SJCRH30 (cell line): ENCODE results near the gene EFR3B. TPM values are rescaled to one million over a fixed set of nuclear protein-coding genes. Genes with fewer than 3 reads are reported as not detected.
A peak's percentile ranks its signal among the peaks of the same experiment; 100 is the strongest.
"Not testable (repeated sequence)": the region's sequence is repeated elsewhere in the genome, so short reads cannot be mapped to it uniquely, and the experiment has no call there.

Experiments
- DNase-seq, 2 experiments: peaks; one replicate each; pipeline ENCODE4 v3.0.0-alpha.2; 2015 to 2020
- H3K27ac ChIP-seq: fragments of 250-450 bp; sonication (Bioruptor Pico); 2 replicates; pipeline ENCODE4 v1.5.1; 2020; ENCODE audit warnings: mild to moderate bottlenecking, moderate library complexity
- H3K27me3 ChIP-seq: fragments of 250-450 bp; sonication (Bioruptor Pico); 2 replicates; pipeline ENCODE4 v1.5.1; 2020; ENCODE audit warnings: mild to moderate bottlenecking, moderate library complexity
- H3K36me3 ChIP-seq: fragments of 250-450 bp; sonication (Bioruptor Pico); 2 replicates; pipeline ENCODE4 v1.5.1; 2020; ENCODE audit warnings: mild to moderate bottlenecking, moderate library complexity
- H3K4me1 ChIP-seq: fragments of 250-450 bp; sonication (Bioruptor Pico); 2 replicates; pipeline ENCODE4 v1.5.1; 2020; ENCODE audit warnings: mild to moderate bottlenecking, moderate library complexity
- H3K4me3 ChIP-seq: fragments of 250-450 bp; sonication (Bioruptor Pico); 2 replicates; pipeline ENCODE4 v1.5.1; 2020; ENCODE audit warnings: mild to moderate bottlenecking, moderate library complexity
- H3K9me3 ChIP-seq: fragments of 250-450 bp; sonication (Bioruptor Pico); replicated peaks from 2 replicates; pipeline ENCODE4 v1.5.1; 2020; ENCODE audit warnings: mild to moderate bottlenecking, moderate library complexity
- total RNA-seq: library from RNA; depleted of rRNA; stranded (reverse); fragments of >200 nt; shearing (Covaris generic); gene quantifications from 2 replicates; pipeline ENCODE4 v1.2.3, GENCODE V29; 2014; rRNA removed

The EFR3B gene
- total RNA-seq: 4.0 and 4.2 TPM in 2 replicates

- H3K27me3 ChIP-seq: no peaks in the 10 kb centered on the region
- no peaks in the 10 kb centered on the region for H3K36me3 ChIP-seq
- DNase-seq: peak; percentile 98 to 99
- H3K27ac ChIP-seq: peak within 1 kb of the TSS; percentile 31
- peaks cover 4% of the 10 kb centered on the region for H3K4me1 ChIP-seq
- H3K4me3 ChIP-seq: peak within 1 kb of the TSS; percentile 82
- H3K9me3 ChIP-seq: no peaks in the 10 kb centered on the region
These were observed at the start of gene EFR3B for GRCh38 chr2:25041928-25042320. TSS of gene EFR3B (plus strand) at chr2:25042076. CDS start at chr2:25042313, 237 bp downstream.

GRCh38 chr2:24993406-24994145 lies 48.3 kb upstream of the EFR3B start:
- no peak overlapping the region for H3K4me3 ChIP-seq
- DNase-seq: no peak
- no peak overlapping the region for H3K27ac ChIP-seq
- H3K27me3 ChIP-seq: no peaks in the 10 kb centered on the region
- no peaks in the 10 kb centered on the region for H3K36me3 ChIP-seq
- H3K9me3 ChIP-seq: no peaks in the 10 kb centered on the region
- H3K4me1 ChIP-seq: no peaks in the 10 kb centered on the region

GRCh38 chr2:24994146-24994724 lies 47.6 kb upstream of the EFR3B start:
- Histone ChIP-seq H3K4me3 (no peak overlapping the region), H3K4me1 (no peaks in the 10 kb centered on the region), H3K27ac (no peak overlapping the region), H3K9me3 (no peaks in the 10 kb centered on the region), H3K36me3 (no peaks in the 10 kb centered on the region), H3K27me3 (no peaks in the 10 kb centered on the region)
- no peak for DNase-seq

GRCh38 chr2:24999097-24999496 lies 42.8 kb upstream of the EFR3B start:
- H3K27me3 ChIP-seq, H3K9me3 ChIP-seq, H3K4me3 ChIP-seq, DNase-seq, H3K36me3 ChIP-seq, H3K4me1 ChIP-seq, H3K27ac ChIP-seq: not testable (repeated sequence)

- Histone ChIP-seq H3K27me3 (peaks cover 6% of the 10 kb centered on the region; the same call in 1 of the 2 replicates), H3K27ac (no peak overlapping the region), H3K4me3 (no peak overlapping the region), H3K36me3 (no peaks in the 10 kb centered on the region), H3K9me3 (no peaks in the 10 kb centered on the region), H3K4me1 (no peaks in the 10 kb centered on the region; the same call in 1 of the 2 replicates)
- no peak for DNase-seq
These were observed 41.8 kb upstream of the EFR3B start for GRCh38 chr2:25000036-25000435.

- no peak overlapping the region for H3K4me3 ChIP-seq
- no peak overlapping the region for H3K27ac ChIP-seq
- peaks cover 6% of the 10 kb centered on the region; the same call in 1 of the 2 replicates for H3K27me3 ChIP-seq
- no peak for DNase-seq
- H3K4me1 ChIP-seq: no peaks in the 10 kb centered on the region; the same call in 1 of the 2 replicates
- H3K36me3 ChIP-seq: no peaks in the 10 kb centered on the region
- no peaks in the 10 kb centered on the region for H3K9me3 ChIP-seq
These were observed 41.2 kb upstream of the EFR3B start for GRCh38 chr2:25000503-25001324.

GRCh38 chr2:25001325-25001637 lies 40.6 kb upstream of the EFR3B start:
- no peak overlapping the region for H3K4me3 ChIP-seq

GRCh38 chr2:25002066-25002465 lies 39.8 kb upstream of the EFR3B start:
- H3K27ac ChIP-seq: no peak overlapping the region
- no peaks in the 10 kb centered on the region for H3K36me3 ChIP-seq
- DNase-seq: no peak
- peaks cover 6% of the 10 kb centered on the region; the same call in 1 of the 2 replicates for H3K27me3 ChIP-seq
- no peak overlapping the region for H3K4me3 ChIP-seq
- no peaks in the 10 kb centered on the region for H3K9me3 ChIP-seq
- H3K4me1 ChIP-seq: no peaks in the 10 kb centered on the region; the same call in 1 of the 2 replicates

More at GRCh38 chr2:25001325-25001637, 40.6 kb upstream of the EFR3B start:
- Histone ChIP-seq H3K36me3 (no peaks in the 10 kb centered on the region), H3K9me3 (no peaks in the 10 kb centered on the region), H3K4me1 (no peaks in the 10 kb centered on the region; the same call in 1 of the 2 replicates), H3K27me3 (peaks cover 6% of the 10 kb centered on the region; the same call in 1 of the 2 replicates), H3K27ac (no peak overlapping the region)
- DNase-seq: no peak

GRCh38 chr2:25009954-25010353 lies 31.9 kb upstream of the EFR3B start:
- Histone ChIP-seq H3K4me1 (no peaks in the 10 kb centered on the region), H3K36me3 (no peaks in the 10 kb centered on the region), H3K27ac (no peak overlapping the region), H3K4me3 (peak overlapping the region; percentile 23), H3K9me3 (no peaks in the 10 kb centered on the region), H3K27me3 (no peaks in the 10 kb centered on the region)
- peak in 1 of 2 experiments; percentile 62 for DNase-seq

GRCh38 chr2:25011342-25011741 lies 30.5 kb upstream of the EFR3B start:
- H3K4me3 ChIP-seq, H3K9me3 ChIP-seq, H3K27me3 ChIP-seq, H3K27ac ChIP-seq, H3K4me1 ChIP-seq, H3K36me3 ChIP-seq, DNase-seq: not testable (repeated sequence)

GRCh38 chr2:25014631-25015030 lies 27.2 kb upstream of the EFR3B start:
- Histone ChIP-seq H3K27me3 (no peaks in the 10 kb centered on the region), H3K36me3 (no peaks in the 10 kb centered on the region), H3K27ac (no peak overlapping the region), H3K4me3 (no peak overlapping the region), H3K9me3 (no peaks in the 10 kb centered on the region), H3K4me1 (no peaks in the 10 kb centered on the region)
- DNase-seq: no peak

- no peak for DNase-seq
- H3K27ac ChIP-seq: no peak overlapping the region
- no peak overlapping the region for H3K4me3 ChIP-seq
- no peaks in the 10 kb centered on the region for H3K27me3 ChIP-seq
- H3K9me3 ChIP-seq: no peaks in the 10 kb centered on the region
- H3K4me1 ChIP-seq: no peaks in the 10 kb centered on the region
- H3K36me3 ChIP-seq: no peaks in the 10 kb centered on the region
These were observed 23.2 kb upstream of the EFR3B start for GRCh38 chr2:25018681-25019080.

- DNase-seq: no peak
- Histone ChIP-seq H3K27ac (no peak overlapping the region), H3K27me3 (0 out of 2 replicates have a peak, but pooled peaks cover 3% of the 10 kb centered on the region), H3K36me3 (no peaks in the 10 kb centered on the region), H3K4me3 (no peak overlapping the region), H3K4me1 (no peaks in the 10 kb centered on the region), H3K9me3 (no peaks in the 10 kb centered on the region)
These were observed 20.0 kb upstream of the EFR3B start for GRCh38 chr2:25021791-25022362.

GRCh38 chr2:25023333-25023732 lies 18.5 kb upstream of the EFR3B start:
- H3K36me3 ChIP-seq: no peaks in the 10 kb centered on the region
- H3K4me1 ChIP-seq: no peaks in the 10 kb centered on the region
- H3K27ac ChIP-seq: no peak overlapping the region
- DNase-seq: no peak
- no peaks in the 10 kb centered on the region for H3K9me3 ChIP-seq
- H3K27me3 ChIP-seq: 0 out of 2 replicates have a peak, but pooled peaks cover 3% of the 10 kb centered on the region
- no peak overlapping the region for H3K4me3 ChIP-seq
